SW480 (cell line): ENCODE results near the gene DNAL4.

Source experiments
- DNase-seq: peaks from one replicate; pipeline ENCODE4 v3.0.0-alpha.2; 2016; ENCODE audit warnings: low spot score

DNAL4 gene

GRCh38 chr22:38740116-38740723 lies 53.7 kb downstream of the DNAL4 start:
- DNase-seq = no peak

DNA sequence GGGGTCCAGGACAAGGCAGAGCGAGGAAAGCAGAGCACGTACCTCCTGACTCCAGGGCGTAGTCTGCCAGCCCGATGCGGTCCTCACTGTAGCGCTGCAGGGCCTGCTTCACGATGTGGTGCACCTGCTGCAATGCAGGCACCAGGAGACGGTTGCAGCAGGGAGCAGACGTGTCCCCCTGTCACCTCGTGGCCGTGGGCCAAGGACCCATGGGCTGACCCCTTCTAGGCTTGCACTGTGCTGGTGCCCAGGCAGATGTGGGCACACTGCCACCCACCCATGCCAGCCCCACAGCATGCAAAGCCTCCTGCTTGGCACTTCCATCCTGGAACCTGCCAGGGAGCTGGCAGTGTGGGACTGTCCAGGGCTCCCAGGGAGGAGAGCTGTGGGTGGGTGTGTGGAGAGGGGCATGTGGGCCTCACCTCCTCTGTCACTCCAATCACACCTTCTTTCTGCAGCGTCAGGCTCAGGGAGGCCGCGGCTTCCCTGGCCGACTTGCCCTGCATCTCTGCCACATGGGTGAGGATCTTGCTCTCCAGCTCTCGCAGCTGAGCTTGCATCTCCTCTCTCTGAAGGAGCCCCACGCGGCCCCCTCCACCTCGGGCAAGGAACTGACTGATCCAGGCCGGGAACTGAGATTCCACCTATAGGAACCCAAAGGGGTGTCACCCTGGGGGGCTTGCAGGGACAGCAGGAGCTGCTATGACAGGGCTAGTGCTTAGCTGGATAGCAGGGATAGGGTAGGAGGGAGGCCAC lies 54.5 kb downstream of the DNAL4 start:
- no peak for DNase-seq

DNA sequence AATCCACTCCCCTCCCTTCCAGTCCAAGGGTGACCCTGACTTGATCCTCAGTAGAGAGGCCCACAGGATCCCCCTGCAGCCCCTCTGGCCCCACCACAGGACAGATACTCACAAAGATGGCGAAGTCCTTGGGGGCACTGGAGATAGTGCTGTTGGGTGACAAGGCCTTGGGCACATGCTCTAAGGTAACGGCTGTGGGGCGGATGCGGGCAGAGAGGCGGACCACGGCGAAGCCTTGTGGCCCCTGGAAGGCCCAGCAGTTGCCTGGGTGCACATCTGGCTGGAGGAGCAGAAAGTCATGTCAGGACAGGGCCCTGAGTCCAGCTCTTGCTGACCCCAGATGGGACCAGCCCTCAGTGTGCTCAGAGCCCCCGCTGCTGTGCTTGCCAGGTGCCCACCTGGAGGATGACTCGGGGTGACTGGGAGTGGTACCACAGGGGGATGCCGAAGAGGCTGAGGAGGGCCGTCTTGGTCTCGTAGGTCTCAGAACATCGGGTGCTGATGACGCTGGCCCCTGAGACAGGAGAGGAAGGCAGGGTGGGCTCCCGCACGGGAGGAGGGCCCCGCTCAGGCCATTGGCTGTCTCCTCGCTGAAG lies 55.4 kb downstream of the DNAL4 start:
- DNase-seq = no peak

DNA sequence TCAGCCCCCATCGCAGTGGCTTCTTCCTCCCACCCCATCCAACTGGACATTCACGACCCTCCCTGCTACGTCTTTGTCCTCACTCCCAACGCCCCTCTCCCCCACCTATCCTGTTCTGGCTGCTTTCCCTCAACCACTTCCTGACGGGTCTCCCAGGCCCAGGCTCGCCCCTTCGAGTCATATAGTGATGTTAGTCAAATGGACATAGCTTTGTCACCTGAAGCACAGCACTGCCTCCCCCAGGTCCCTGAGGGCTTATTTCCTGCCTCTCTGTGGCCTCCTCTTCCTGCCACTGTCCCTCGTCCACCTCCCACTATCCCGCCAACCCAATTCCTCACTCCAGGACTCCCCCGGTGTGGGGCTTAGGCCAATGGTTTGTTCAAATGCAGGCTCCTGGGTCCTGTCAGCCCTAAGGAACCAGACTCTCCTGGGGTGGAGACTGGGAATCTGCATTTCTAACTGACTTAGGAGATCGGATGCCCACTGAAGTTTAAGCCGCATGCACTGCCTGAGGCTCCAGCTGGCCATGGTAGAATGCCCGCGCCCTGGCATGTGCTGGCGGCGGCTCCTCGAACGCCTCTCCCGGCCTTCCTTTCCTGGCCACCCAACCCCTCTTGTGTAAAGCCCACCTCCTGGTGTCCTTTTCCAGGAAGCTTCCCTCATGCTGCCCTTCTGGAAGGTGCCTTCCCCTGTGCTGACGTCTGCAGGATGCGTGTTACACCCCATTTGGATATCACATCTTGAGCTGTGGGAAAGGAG lies 56.5 kb downstream of the DNAL4 start:
- DNase-seq = no peak

DNA sequence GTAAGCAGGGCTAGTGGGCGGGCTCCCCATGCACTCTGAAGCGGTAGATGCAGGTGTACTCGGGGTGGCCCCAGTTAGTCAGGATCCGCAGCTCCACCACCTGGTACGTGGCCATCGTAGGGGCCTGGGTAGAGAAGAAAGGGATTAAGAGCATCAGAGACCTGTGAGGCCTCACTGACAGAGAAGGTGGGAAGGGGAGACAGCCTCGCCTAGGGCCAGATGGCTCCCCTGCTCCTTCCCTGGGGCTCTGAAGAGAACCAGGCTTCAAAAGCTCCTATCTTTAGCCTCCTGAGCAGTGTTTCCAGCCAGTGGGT lies 57.7 kb downstream of the DNAL4 start:
- no peak for DNase-seq

- no peak for DNase-seq
These were observed 58.3 kb downstream of the DNAL4 start for GRCh38 chr22:38735465-38736256.

DNA sequence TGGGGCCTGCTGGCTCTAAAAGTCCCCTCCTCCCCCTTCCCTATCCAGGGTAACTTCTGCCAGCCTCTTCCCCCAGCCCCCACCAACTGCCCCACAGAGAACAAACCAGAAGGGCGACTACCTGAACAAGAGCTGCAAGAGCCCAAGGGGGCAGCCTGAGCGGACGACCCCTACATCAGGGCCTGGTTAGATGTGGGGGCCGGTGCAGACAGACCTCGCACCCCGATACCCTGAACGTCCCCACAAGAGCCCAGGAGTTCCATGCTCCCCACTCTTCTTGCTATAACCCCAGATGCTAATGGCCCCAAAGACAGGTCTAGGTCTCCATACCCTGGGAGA lies 58.8 kb downstream of the DNAL4 start:
- DNase-seq = no peak

- no peak for DNase-seq
These were observed 59.4 kb downstream of the DNAL4 start for GRCh38 chr22:38734421-38735100.

DNA sequence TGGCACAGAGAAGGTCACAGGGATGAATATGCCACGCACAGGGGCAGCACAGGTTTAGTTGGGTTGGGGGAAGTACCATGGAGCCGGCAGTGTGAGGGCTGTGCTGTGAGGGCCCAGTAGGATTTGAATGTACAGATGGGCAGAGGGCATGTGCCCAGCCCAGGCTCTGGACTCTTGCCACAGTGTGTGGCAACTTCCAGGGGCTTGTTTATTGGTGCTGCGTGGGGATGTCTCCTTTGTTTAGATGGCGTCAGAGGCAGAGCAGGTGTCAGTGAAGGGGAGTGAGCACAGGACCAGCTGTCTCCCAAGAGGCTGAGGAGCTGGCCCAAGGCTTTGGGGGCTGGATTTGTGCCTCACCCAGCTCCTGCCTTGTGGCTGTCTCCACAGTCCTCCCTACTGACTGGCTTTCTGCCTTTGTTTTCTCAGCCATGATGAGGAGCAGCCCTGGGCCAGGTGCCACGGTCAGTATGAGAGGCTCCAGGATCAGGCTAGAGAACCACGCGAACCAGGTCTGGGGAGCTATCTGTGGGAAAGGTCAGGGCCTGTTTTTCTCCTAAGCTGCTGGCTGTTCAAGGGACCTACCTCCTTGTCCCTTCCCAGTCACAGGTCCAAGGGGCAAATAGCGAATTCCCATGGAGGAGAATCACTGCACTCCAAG lies 60.1 kb downstream of the DNAL4 start:
- DNase-seq = no peak

DNA sequence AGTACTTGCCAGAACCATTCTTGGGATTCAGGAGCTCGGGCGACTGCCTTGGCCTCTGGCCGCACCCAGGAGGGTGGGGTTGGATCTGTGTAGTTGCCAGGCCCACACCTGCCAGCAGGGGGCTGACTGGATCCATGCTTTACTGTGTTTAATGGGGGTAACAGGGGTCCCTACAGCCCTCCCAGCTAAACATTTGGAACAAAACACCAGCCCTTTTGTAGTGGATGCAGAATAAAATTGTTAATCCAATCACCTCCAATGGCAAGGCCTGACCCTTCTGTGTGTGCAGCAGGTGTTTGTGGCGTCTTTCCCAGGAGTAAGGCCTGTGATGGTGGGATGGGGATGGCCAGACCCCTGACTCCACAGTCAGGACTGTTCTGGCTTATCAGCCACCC lies 60.6 kb downstream of the DNAL4 start:
- no peak for DNase-seq

DNA sequence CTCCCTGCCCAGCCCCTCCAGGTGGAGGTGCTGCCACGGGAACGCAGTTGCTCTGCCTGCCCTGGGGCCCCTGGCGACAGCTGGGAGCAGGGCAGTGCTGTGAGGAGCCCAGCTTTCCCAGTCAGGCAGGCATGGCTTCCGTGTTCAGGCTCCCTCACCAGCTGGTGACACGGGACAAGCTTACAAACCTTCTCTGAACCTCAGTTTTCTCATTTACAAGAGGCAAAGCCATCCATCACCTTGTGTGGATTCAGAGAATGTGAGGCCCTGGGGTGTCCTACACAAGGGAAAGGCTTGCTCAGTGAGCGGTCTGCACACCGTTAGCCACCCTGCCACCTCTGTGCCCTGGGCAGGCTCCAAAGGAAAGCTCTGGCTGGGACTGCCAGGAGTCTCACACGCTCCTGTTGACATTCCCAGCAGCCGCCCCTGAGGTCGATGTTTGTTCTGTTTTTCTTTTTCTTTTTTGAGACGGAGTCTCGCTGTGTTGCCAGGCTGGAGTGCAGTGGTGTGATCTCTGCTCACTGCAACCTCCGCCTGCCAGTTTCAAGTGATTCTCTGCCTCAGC lies 61.6 kb downstream of the DNAL4 start:
- DNase-seq = no peak

GRCh38 chr22:38731703-38732161 lies 62.2 kb downstream of the DNAL4 start:
- no peak for DNase-seq

DNA sequence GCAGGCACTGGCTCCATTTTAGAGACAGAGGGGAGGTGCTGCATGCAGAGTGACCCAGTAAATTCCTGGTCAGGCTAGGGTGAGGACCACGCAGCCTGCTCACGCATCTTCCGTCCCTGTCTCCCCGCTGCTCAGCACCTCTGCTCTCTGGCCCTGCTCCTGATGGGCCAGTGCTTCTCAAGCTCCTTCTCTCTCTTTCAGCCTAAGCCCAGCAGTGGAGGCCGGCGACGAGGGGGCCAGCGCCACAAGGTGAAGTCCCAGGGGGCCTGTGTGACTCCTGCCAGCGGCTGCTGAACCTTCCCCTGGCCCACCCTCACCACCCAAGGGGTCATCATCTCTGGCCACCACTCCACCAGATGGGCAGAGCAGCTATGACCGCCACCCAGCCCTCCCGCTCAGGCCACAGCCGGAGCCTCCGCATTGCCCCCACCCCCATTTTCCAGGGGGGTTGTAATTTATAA lies 63.5 kb downstream of the DNAL4 start:
- DNase-seq = no peak

DNA sequence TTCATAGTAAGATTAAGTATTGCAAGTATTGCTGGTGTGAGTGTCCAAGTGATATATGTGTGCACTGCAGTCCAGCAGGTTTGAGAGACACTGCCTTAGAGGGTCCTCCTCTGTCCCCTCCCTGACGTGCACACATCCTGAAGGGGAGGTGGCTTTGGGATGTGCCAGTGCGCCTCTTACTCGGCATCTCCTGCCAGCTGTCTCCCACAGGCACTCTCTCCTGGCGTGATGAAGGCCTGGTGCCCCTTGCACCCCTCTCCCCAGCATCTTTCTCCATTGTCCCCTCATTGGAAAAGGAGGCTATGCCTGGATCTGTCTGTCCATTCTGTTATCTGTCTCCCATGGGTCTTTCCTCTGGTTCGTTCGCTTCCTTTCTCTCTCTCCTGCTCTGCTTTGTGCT lies 64.0 kb downstream of the DNAL4 start:
- no peak for DNase-seq

- no peak for DNase-seq
These were observed 64.8 kb downstream of the DNAL4 start for GRCh38 chr22:38728871-38729796.
